Activated T-cell treated with anti-CD3 and anti-CD28 coated beads for 24 hours (primary cell): ENCODE measurements around the gene HOXC13.

Experiments used
- DNase-seq: peaks from one replicate; pipeline ENCODE4 v3.0.0-alpha.2; 2020; ENCODE audit warnings: low read depth

HOXC13 gene

GRCh38 chr12:53995378-53996239 is 57.0 kb downstream of the HOXC13 start:
- no peak for DNase-seq
